CD14-positive monocyte (primary cell): ENCODE measurements around the gene SIRPD. TPM values are rescaled to one million over a fixed set of nuclear protein-coding genes. Genes with fewer than 3 reads are reported as not detected.

Experiments used
- DNase-seq, 3 donors: peaks; one replicate each; pipeline ENCODE4 v3.0.0-alpha.2; 2011 to 2022
- H2AFZ ChIP-seq: 2 replicates; pipeline ENCODE4 v1.6.0; 2012; ENCODE audit warnings: mild to moderate bottlenecking, low read depth, low read length, inconsistent platforms; ENCODE audit not compliant: insufficient read depth, poor library complexity, severe bottlenecking
- H3K27ac ChIP-seq, 2 donors: 1 replicate in 1 of 2; 2 replicates in 1 of 2; pipeline ENCODE4 v1.5.1; 2012 to 2013; ENCODE audit warnings: low read length in 2 of 2, control low read depth in 1 of 2, inconsistent platforms in 1 of 2, low read depth in 1 of 2, mild to moderate bottlenecking in 1 of 2
- H3K27me3 ChIP-seq, 2 donors: one replicate each; pipeline versions ENCODE4 v1.6.0 to v1.6.1; 2011 to 2013; ENCODE audit warnings: low read length in 2 of 2; ENCODE audit not compliant: control insufficient read depth in 2 of 2, insufficient read depth in 2 of 2
- H3K36me3 ChIP-seq, 2 donors: replicated peaks in 1 of 2; 1 replicate in 1 of 2; 2 replicates in 1 of 2; pipeline versions ENCODE4 v1.5.1 to v1.6.1; 2012 to 2013; ENCODE audit warnings: low read length in 2 of 2, control low read depth in 1 of 2, inconsistent platforms in 1 of 2, mild to moderate bottlenecking in 1 of 2; ENCODE audit not compliant: insufficient read depth in 2 of 2, control insufficient read depth in 1 of 2
- H3K4me1 ChIP-seq, 2 donors: 1 replicate in 1 of 2; 2 replicates in 1 of 2; pipeline versions ENCODE4 v1.5.1 to v1.6.1; 2012 to 2013; ENCODE audit warnings: low read length in 2 of 2, control low read depth in 1 of 2, inconsistent platforms in 1 of 2, mild to moderate bottlenecking in 1 of 2, moderate library complexity in 1 of 2; ENCODE audit not compliant: insufficient read depth in 2 of 2, control insufficient read depth in 1 of 2
- H3K4me2 ChIP-seq: replicated peaks from 2 replicates; pipeline ENCODE3; 2012; ENCODE audit warnings: low read length, moderate library complexity, mild to moderate bottlenecking; ENCODE audit not compliant: poor library complexity, severe bottlenecking; ENCODE audit errors: extremely low read depth
- H3K4me3 ChIP-seq, 3 experiments: fragments of 200-600 bp in 1 of 3; sonication (generic) in 1 of 3; replicated peaks in 1 of 3; 1 replicate in 2 of 3; 2 replicates in 1 of 3; pipeline ENCODE4 v1.5.1; 2011 to 2013; ENCODE audit warnings: low read length in 3 of 3, mild to moderate bottlenecking in 3 of 3, control low read depth in 2 of 3, low read depth in 2 of 3, inconsistent platforms in 1 of 3, moderate library complexity in 1 of 3
- H3K79me2 ChIP-seq: 2 replicates; pipeline ENCODE4 v1.6.0; 2012; ENCODE audit warnings: mild to moderate bottlenecking, control low read depth, inconsistent platforms, low read length, moderate library complexity; ENCODE audit not compliant: insufficient read depth
- H3K9ac ChIP-seq: 2 replicates; pipeline ENCODE4 v1.6.0; 2017; ENCODE audit warnings: low read length, mild to moderate bottlenecking; ENCODE audit not compliant: insufficient read depth, poor library complexity, severe bottlenecking
- H3K9me3 ChIP-seq, 2 donors: replicated peaks in 1 of 2; 1 replicate in 1 of 2; 2 replicates in 1 of 2; pipeline versions ENCODE4 v1.5.1 to v1.6.1; 2012 to 2013; ENCODE audit warnings: low read length in 2 of 2, control low read depth in 1 of 2; ENCODE audit not compliant: control insufficient read depth in 1 of 2, insufficient read depth in 1 of 2
- H4K20me1 ChIP-seq: 2 replicates; pipeline ENCODE4 v1.6.0; 2012; ENCODE audit warnings: mild to moderate bottlenecking, low read length, control low read depth, moderate library complexity; ENCODE audit not compliant: insufficient read depth
- H3K27ac Mint-ChIP-seq, 7 donors: one replicate each; pipeline ENCODE4 v1.8.0; 2020; ENCODE audit warnings: mild to moderate bottlenecking in 7 of 7, mixed read lengths in 7 of 7, moderate library complexity in 6 of 7, inconsistent platforms in 2 of 7
- H3K27me3 Mint-ChIP-seq, 3 donors: one replicate each; pipeline ENCODE4 v1.8.0; 2021 to 2022; ENCODE audit warnings: low read depth in 3 of 3, mild to moderate bottlenecking in 3 of 3, mixed read lengths in 3 of 3, moderate library complexity in 3 of 3, inconsistent platforms in 1 of 3
- H3K36me3 Mint-ChIP-seq, 2 donors: one replicate each; pipeline ENCODE4 v1.8.0; 2020; ENCODE audit warnings: mixed read lengths in 2 of 2, inconsistent platforms in 1 of 2, mild to moderate bottlenecking in 1 of 2
- H3K4me1 Mint-ChIP-seq: one replicate; pipeline ENCODE4 v1.8.0; 2020; ENCODE audit warnings: mild to moderate bottlenecking, mixed read lengths
- H3K4me3 Mint-ChIP-seq, 2 donors: one replicate each; pipeline ENCODE4 v1.8.0; 2020; ENCODE audit warnings: mild to moderate bottlenecking in 2 of 2, mixed read lengths in 2 of 2, moderate library complexity in 1 of 2
- H3K9me3 Mint-ChIP-seq, 7 donors: one replicate each; pipeline ENCODE4 v1.8.0; 2020 to 2022; ENCODE audit warnings: mixed read lengths in 7 of 7, mild to moderate bottlenecking in 6 of 7, moderate library complexity in 6 of 7, inconsistent platforms in 2 of 7
- WGBS: methylation state at CpG from one replicate; pipeline ENCODE4 v1.1.5; 2013; ENCODE audit warnings: missing lambda C conversion rate; ENCODE audit not compliant: insufficient coverage; 5-methylcytosine and 5-hydroxymethylcytosine counted together
- intact Hi-C, 2 donors: fragments of 100-400 bp; cut with micrococcal nuclease; formaldehyde crosslinking; loops; one replicate each; pipeline versions ENCODE4 v1.15.0 to v1.15.1; 2023
- polyA plus RNA-seq, 3 donors: library from polyadenylated mRNA; depleted of rRNA in 1 of 3; unstranded in 2 of 3; stranded (reverse) in 1 of 3; fragments of 300-500 nt in 2 of 3; fragments of >200 nt in 1 of 3; fragmentation: Illumina TruSeq in 2 of 3; gene quantifications; 1 replicate in 2 of 3; 2 replicates in 1 of 3; pipeline ENCODE4 v1.2.3, GENCODE V29; 2012 to 2021
- TF ChIP-seq, protein P1 (sequence below): fragments of 200-600 bp; IDR thresholded peaks from one replicate; pipeline ENCODE4 v1.8.0; 2022; ENCODE audit warnings: antibody characterized with exemption, mild to moderate bottlenecking

The SIRPD gene
- polyA plus RNA-seq, 3 donors = 3.9 to 13.0 (median 12.0) TPM

DNA sequence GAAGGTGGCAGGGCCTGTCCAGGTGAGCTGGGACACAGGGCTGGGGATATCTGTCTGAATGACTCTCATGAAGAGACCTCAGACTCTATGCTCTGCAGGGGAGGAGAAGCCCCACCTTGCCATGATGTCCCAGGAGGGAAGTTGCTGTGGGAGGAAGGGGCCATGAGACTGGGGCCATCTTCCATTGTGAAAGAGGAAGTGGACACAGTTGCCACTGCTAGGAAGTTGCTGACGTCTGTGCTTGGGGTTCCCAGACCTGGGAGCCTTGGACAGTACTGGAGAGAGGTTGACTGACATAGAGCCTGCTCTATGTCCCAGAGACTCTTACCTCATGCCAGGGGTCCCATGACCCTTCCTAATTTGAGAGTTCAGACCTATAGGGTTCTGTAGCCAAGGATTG lies 37.8 kb upstream of the SIRPD start:
- WGBS = no CpG with 5 or more reads among the region's 1 CpG
- Mint-ChIP-seq H3K4me1 (no peaks in the 10 kb centered on the region), H3K4me3 (no peak overlapping the region), H3K36me3 (peaks cover 0 to 43% of the 10 kb centered on the region in 2 donors), H3K9me3 (no peaks in the 10 kb centered on the region), H3K27ac (peak overlapping the region in 3 of 7 donors; percentile 87 to 89 (median 88)), H3K27me3 (peaks cover 0 to 2% (median 0%) of the 10 kb centered on the region in 3 donors)
- Histone ChIP-seq H3K4me1 (peaks cover 0 to 23% of the 10 kb centered on the region in 2 donors), H3K9ac (no peak overlapping the region), H2AFZ (no peak overlapping the region), H3K79me2 (no peaks in the 10 kb centered on the region), H3K36me3 (peaks cover 0 to 21% of the 10 kb centered on the region in 2 donors), H3K4me3 (no peak overlapping the region), H3K27ac (no peak overlapping the region), H4K20me1 (no peaks in the 10 kb centered on the region), H3K27me3 (no peaks in the 10 kb centered on the region), H3K4me2 (no peak overlapping the region), H3K9me3 (no peaks in the 10 kb centered on the region)
- TF ChIP-seq, protein P1, sequence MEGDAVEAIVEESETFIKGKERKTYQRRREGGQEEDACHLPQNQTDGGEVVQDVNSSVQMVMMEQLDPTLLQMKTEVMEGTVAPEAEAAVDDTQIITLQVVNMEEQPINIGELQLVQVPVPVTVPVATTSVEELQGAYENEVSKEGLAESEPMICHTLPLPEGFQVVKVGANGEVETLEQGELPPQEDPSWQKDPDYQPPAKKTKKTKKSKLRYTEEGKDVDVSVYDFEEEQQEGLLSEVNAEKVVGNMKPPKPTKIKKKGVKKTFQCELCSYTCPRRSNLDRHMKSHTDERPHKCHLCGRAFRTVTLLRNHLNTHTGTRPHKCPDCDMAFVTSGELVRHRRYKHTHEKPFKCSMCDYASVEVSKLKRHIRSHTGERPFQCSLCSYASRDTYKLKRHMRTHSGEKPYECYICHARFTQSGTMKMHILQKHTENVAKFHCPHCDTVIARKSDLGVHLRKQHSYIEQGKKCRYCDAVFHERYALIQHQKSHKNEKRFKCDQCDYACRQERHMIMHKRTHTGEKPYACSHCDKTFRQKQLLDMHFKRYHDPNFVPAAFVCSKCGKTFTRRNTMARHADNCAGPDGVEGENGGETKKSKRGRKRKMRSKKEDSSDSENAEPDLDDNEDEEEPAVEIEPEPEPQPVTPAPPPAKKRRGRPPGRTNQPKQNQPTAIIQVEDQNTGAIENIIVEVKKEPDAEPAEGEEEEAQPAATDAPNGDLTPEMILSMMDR = no peak
- peak in 1 of 3 donors; percentile 85 for DNase-seq
- intact Hi-C loops = no loop called here

DNA sequence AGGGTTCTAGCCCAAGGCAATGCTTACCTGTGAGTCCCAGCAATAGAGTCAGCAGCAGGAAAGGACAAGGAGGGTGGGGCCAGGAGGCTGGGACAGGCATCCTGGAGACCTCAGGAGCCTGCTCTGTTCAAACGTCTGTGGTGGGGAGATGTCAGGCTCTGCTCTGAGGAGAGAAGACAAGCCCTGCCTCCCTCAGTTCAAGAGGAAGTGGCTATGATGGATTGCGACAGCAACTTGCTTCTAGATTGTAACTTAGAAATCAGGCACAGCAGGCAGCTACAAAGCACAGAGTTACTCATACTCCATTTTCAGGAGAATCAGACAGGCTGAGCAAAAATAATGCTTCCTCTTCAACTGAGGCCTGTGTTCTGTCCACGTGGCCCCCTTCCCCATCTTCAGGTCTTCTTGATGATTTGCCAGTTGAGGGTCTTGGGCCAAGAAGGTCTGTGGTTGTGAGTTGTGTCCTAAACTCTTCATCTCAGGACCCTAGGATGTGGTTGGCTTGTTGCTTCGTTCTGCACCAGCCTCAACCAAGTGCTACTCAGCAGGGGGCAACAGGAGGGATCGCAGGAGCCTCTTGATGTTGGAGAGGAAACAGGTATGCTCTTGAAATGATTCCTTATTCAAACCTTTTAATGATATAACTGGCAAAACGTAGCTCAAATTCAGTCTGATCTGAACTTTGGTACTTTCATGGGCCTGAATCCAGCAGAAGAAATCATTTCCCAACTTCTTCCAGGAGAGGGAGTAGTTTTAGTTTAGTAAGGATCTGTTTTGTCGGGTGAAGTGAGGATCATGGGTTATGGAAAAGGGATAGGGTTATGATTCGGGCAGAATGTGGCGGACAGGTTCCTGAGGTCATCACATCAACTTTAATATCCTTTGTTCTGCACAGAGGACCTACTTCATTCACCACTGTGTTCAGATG lies 31.3 kb upstream of the SIRPD start:
- Histone ChIP-seq H3K79me2 (no peaks in the 10 kb centered on the region), H3K9me3 (no peaks in the 10 kb centered on the region), H3K9ac (no peak overlapping the region), H2AFZ (no peak overlapping the region), H3K27ac (peak overlapping the region in 1 of 2 donors; percentile 98), H3K27me3 (no peaks in the 10 kb centered on the region), H3K36me3 (no peaks in the 10 kb centered on the region), H3K4me3 (peak overlapping the region in 1 of 3 experiments; percentile 54), H4K20me1 (no peaks in the 10 kb centered on the region), H3K4me2 (no peak overlapping the region), H3K4me1 (peaks cover 0 to 60% of the 10 kb centered on the region in 2 donors)
- peak overlapping the region in 3 of 7 donors; percentile 96 to 98 (median 96) for H3K27ac Mint-ChIP-seq
- WGBS = no CpG with 5 or more reads among the region's 9 CpGs
- DNase-seq = peak in 1 of 3 donors; percentile 88
- H3K4me3 Mint-ChIP-seq = no peak overlapping the region
- intact Hi-C loops = no loop called here
- peaks cover 0 to 14% of the 10 kb centered on the region in 2 donors for H3K36me3 Mint-ChIP-seq
- TF ChIP-seq, protein P1 = no peak
- H3K4me1 Mint-ChIP-seq = no peaks in the 10 kb centered on the region
- H3K9me3 Mint-ChIP-seq = no peaks in the 10 kb centered on the region
- no peaks in the 10 kb centered on the region for H3K27me3 Mint-ChIP-seq
